GM23338 (cell line): ENCODE results near the gene GALR2. TPM values are rescaled to one million over a fixed set of nuclear protein-coding genes. Genes with fewer than 3 reads are reported as not detected.
A peak's percentile ranks its signal among the peaks of the same experiment; 100 is the strongest.

ENCODE experiments used
- ATAC-seq: fragments of 200-7000 bp; cut with Tn5 transposase; 3 replicates; pipeline ENCODE4 v1.9.1; 2020
- DNase-seq: peaks from one replicate; pipeline ENCODE4 v3.0.0-alpha.2; 2015; ENCODE audit warnings: low spot score
- H2AFZ ChIP-seq: fragments of 200-600 bp; sonication (generic); 2 replicates; pipeline ENCODE4 v1.8.0; 2016; ENCODE audit warnings: antibody characterized with exemption, mild to moderate bottlenecking, moderate library complexity
- H3F3A ChIP-seq: fragments of 200-600 bp; sonication (generic); replicated peaks from 2 replicates; pipeline ENCODE4 v1.8.0; 2017; ENCODE audit warnings: antibody characterized with exemption, mixed run types, low read depth
- H3K27ac ChIP-seq: fragments of 200-600 bp; sonication (generic); 2 replicates; pipeline ENCODE4 v1.6.1; 2016; ENCODE audit warnings: low read depth
- H3K27me3 ChIP-seq: fragments of 200-600 bp; sonication (generic); 2 replicates; pipeline ENCODE4 v1.8.0; 2016; ENCODE audit warnings: mild to moderate bottlenecking, mixed run types, moderate library complexity; ENCODE audit not compliant: insufficient read depth
- H3K36me3 ChIP-seq: fragments of 200-600 bp; sonication (generic); 2 replicates; pipeline ENCODE4 v1.8.0; 2016; ENCODE audit warnings: mild to moderate bottlenecking; ENCODE audit not compliant: insufficient read depth
- H3K4me1 ChIP-seq: fragments of 200-600 bp; sonication (generic); 2 replicates; pipeline ENCODE4 v1.8.0; 2016; ENCODE audit warnings: mild to moderate bottlenecking, moderate library complexity; ENCODE audit not compliant: insufficient read depth
- H3K4me2 ChIP-seq: fragments of 200-600 bp; sonication (generic); 2 replicates; pipeline ENCODE4 v1.7.1; 2017; ENCODE audit warnings: mixed run types
- H3K4me3 ChIP-seq: fragments of 200-600 bp; sonication (generic); 2 replicates; pipeline ENCODE4 v1.6.1; 2016; ENCODE audit warnings: mixed run types
- H3K79me2 ChIP-seq: fragments of 200-600 bp; sonication (generic); replicated peaks from 2 replicates; pipeline ENCODE4 v1.8.0; 2017; ENCODE audit warnings: mild to moderate bottlenecking; ENCODE audit not compliant: insufficient read depth
- H3K9me2 ChIP-seq: fragments of 200-600 bp; sonication (generic); 2 replicates; pipeline ENCODE4 v1.8.0; 2017; ENCODE audit not compliant: insufficient read depth
- H4K20me1 ChIP-seq: fragments of 200-600 bp; sonication (generic); replicated peaks from 2 replicates; pipeline ENCODE4 v1.8.0; 2017; ENCODE audit warnings: mild to moderate bottlenecking; ENCODE audit not compliant: insufficient read depth
- H3K27ac Mint-ChIP-seq: 2 replicates; pipeline ENCODE4 v1.8.0; 2020; ENCODE audit warnings: inconsistent platforms, mild to moderate bottlenecking, moderate library complexity, mixed read lengths
- H3K27me3 Mint-ChIP-seq: 3 replicates; pipeline ENCODE4 v1.8.0; 2022; ENCODE audit warnings: low read depth, mild to moderate bottlenecking, moderate library complexity, mixed read lengths, inconsistent platforms; ENCODE audit not compliant: insufficient read depth, poor library complexity
- H3K36me3 Mint-ChIP-seq: 3 replicates; pipeline ENCODE4 v1.8.0; 2021; ENCODE audit warnings: low read depth, mild to moderate bottlenecking, inconsistent platforms, moderate library complexity, mixed read lengths
- H3K4me1 Mint-ChIP-seq: 3 replicates; pipeline ENCODE4 v1.8.0; 2020; ENCODE audit warnings: mild to moderate bottlenecking, inconsistent platforms, mixed read lengths
- H3K4me3 Mint-ChIP-seq: 3 replicates; pipeline ENCODE4 v1.8.0; 2021; ENCODE audit warnings: moderate library complexity, mild to moderate bottlenecking, inconsistent platforms, mixed read lengths
- H3K9me3 Mint-ChIP-seq: 3 replicates; pipeline ENCODE4 v1.8.0; 2020; ENCODE audit warnings: moderate library complexity, mild to moderate bottlenecking, inconsistent platforms, mixed read lengths
- CREB1 ChIP-seq: fragments of 250-450 bp; sonication (Bioruptor Pico); IDR thresholded peaks from 2 replicates; pipeline ENCODE4 v1.5.0; 2020; ENCODE audit warnings: low read depth, mild to moderate bottlenecking, moderate library complexity
- EZH2 ChIP-seq: fragments of 200-600 bp; sonication (generic); IDR thresholded peaks from one replicate; pipeline ENCODE4 v1.8.0; 2017; ENCODE audit warnings: antibody characterized with exemption, mild to moderate bottlenecking, low read depth; ENCODE audit not compliant: unreplicated experiment
- EZH2phosphoT487 ChIP-seq: fragments of 200-600 bp; sonication (generic); IDR thresholded peaks from one replicate; pipeline ENCODE4 v1.8.1; 2018; ENCODE audit warnings: antibody characterized with exemption; ENCODE audit not compliant: unreplicated experiment
- JUNB ChIP-seq: IDR thresholded peaks from one replicate; pipeline ENCODE4 v1.6.1; 2016; ENCODE audit warnings: antibody characterized with exemption; ENCODE audit not compliant: unreplicated experiment
- NANOG ChIP-seq: IDR thresholded peaks from 2 replicates; pipeline ENCODE4 v1.6.1; 2016; ENCODE audit warnings: antibody characterized with exemption, borderline replicate concordance
- POLR2AphosphoS5 ChIP-seq: IDR thresholded peaks from 2 replicates; pipeline ENCODE4 v1.6.1; 2016; ENCODE audit warnings: antibody characterized with exemption, low read depth
- STAT1 ChIP-seq: IDR thresholded peaks from one replicate; pipeline ENCODE4 v1.6.1; 2016; ENCODE audit warnings: antibody characterized with exemption; ENCODE audit not compliant: unreplicated experiment
- ZNF331 ChIP-seq: fragments of 250-450 bp; sonication (Bioruptor Pico); IDR thresholded peaks from 2 replicates; pipeline ENCODE4 v1.5.0; 2020; ENCODE audit warnings: low read depth, mild to moderate bottlenecking, moderate library complexity
- polyA plus RNA-seq: library from polyadenylated mRNA; unstranded; fragments of >200 nt; fragmentation: Nextera tagmentation; extraction: Ambion mirVana; gene quantifications from 2 replicates; pipeline ENCODE4 v1.2.1, GENCODE V29; 2016
- total RNA-seq: library from RNA; depleted of rRNA; stranded (reverse); fragments of >200 nt; shearing (Covaris generic); gene quantifications from 2 replicates; pipeline ENCODE4 v1.2.3, GENCODE V29; 2014
- TF ChIP-seq, protein P1 (sequence below): IDR thresholded peaks from one replicate; pipeline ENCODE4 v1.6.1; 2018; ENCODE audit warnings: antibody characterized with exemption; ENCODE audit not compliant: unreplicated experiment
- TF ChIP-seq, protein P2 (sequence below), 2 experiments: fragments of 200-600 bp in 1 of 2; sonication (generic) in 1 of 2; conservative IDR thresholded peaks; 2 replicates each; pipeline versions ENCODE4 v1.5.1 to v1.6.1; 2016 to 2017; ENCODE audit warnings: antibody characterized with exemption in 2 of 2, low read depth in 2 of 2, mild to moderate bottlenecking in 2 of 2, moderate library complexity in 1 of 2
- TF ChIP-seq, protein P3 (sequence below): IDR thresholded peaks from 2 replicates; pipeline ENCODE4 v1.6.1; 2016; ENCODE audit warnings: antibody characterized with exemption

The GALR2 gene
- total and polyA plus RNA-seq, 2 experiments from 2014 or later: 0.50 to 2.2 TPM

DNA sequence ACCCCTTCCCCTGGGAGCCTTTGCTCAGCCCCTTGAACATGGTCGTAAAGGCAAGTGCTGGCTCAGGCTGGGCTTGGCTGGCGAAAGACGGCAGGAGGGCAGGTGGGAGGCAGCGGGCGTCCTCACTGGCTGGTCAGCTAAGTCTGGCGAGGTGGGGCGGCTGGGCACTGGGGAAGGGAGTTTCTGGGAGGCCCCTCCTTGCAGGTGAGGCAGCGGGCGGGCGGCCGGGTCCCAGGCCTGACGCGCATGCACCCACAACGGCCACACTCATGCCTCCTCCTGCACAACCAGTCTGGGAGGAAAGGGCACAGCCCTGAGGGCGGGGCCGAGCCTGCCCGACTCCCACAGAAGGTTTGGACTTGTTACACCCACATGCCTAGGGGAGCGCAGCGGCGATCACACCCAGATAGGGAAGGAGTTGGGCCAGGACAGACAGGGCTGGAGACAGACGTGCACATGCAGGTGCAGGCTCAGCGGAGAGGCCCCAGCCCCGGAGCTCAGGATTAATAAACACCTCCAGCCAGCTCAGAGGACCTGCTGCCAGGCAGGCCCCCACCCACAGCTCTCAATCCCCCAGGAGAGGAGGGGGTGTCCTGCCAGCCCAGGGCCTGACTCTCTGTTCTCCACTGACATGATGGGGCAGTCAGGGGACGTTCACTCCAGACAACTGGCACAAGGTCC is 47.3 kb upstream of the GALR2 start, which contains the start of gene EVPL (continued):
- TF ChIP-seq, protein P1, sequence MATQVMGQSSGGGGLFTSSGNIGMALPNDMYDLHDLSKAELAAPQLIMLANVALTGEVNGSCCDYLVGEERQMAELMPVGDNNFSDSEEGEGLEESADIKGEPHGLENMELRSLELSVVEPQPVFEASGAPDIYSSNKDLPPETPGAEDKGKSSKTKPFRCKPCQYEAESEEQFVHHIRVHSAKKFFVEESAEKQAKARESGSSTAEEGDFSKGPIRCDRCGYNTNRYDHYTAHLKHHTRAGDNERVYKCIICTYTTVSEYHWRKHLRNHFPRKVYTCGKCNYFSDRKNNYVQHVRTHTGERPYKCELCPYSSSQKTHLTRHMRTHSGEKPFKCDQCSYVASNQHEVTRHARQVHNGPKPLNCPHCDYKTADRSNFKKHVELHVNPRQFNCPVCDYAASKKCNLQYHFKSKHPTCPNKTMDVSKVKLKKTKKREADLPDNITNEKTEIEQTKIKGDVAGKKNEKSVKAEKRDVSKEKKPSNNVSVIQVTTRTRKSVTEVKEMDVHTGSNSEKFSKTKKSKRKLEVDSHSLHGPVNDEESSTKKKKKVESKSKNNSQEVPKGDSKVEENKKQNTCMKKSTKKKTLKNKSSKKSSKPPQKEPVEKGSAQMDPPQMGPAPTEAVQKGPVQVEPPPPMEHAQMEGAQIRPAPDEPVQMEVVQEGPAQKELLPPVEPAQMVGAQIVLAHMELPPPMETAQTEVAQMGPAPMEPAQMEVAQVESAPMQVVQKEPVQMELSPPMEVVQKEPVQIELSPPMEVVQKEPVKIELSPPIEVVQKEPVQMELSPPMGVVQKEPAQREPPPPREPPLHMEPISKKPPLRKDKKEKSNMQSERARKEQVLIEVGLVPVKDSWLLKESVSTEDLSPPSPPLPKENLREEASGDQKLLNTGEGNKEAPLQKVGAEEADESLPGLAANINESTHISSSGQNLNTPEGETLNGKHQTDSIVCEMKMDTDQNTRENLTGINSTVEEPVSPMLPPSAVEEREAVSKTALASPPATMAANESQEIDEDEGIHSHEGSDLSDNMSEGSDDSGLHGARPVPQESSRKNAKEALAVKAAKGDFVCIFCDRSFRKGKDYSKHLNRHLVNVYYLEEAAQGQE: no peak
- TF ChIP-seq, protein P2, sequence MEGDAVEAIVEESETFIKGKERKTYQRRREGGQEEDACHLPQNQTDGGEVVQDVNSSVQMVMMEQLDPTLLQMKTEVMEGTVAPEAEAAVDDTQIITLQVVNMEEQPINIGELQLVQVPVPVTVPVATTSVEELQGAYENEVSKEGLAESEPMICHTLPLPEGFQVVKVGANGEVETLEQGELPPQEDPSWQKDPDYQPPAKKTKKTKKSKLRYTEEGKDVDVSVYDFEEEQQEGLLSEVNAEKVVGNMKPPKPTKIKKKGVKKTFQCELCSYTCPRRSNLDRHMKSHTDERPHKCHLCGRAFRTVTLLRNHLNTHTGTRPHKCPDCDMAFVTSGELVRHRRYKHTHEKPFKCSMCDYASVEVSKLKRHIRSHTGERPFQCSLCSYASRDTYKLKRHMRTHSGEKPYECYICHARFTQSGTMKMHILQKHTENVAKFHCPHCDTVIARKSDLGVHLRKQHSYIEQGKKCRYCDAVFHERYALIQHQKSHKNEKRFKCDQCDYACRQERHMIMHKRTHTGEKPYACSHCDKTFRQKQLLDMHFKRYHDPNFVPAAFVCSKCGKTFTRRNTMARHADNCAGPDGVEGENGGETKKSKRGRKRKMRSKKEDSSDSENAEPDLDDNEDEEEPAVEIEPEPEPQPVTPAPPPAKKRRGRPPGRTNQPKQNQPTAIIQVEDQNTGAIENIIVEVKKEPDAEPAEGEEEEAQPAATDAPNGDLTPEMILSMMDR (conservative IDR thresholded peaks at IDR 0.05; ENCODE audit: low read depth in 2 of 2): no peak
- TF ChIP-seq CREB1 (CRISPR knock-in tag) (no peak), JUNB (no peak), EZH2 (no peak), ZNF331 (CRISPR knock-in tag) (no peak), POLR2AphosphoS5 (no peak), EZH2phosphoT487 (no peak), NANOG (no peak)

DNA sequence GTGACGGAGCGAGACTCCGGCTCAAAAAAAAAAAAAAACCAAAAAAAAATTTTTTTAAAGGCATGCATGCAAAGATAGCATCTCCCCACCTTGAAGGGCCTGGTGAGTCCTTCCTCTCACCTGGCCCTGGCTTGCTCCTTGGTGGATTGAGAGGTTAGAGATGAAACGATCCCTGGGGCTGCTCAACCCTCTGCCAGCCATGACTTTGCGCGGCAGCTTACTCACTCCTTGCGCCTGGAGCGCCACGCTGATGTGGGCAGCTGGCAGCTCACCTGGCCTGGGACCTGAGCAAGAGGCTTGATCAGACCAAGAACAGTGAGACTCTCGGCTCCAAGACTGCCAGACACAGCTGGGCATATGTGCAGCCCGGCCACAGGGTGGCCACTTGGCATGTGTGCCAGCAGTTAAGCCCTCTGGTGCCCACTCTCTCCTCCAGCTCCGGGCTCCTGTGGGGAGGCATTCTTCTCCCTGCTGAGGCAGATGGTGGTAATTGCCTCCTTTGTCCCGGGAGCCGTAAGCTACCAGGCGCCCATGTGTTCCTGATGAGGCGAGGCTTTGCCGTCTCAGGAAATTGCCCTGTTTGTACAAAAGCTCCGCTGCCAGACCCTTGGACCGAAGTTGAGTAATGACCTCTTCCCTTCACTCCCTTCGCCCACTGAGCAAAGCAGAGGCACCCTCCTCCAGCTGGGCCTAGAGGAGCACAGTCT is 42.4 kb upstream of the GALR2 start:
- H3K4me3 ChIP-seq: no peak overlapping the region
- Mint-ChIP-seq H3K27me3 (peaks cover 14% of the 10 kb centered on the region), H3K4me1 (peaks cover 25% of the 10 kb centered on the region), H3K9me3 (no peaks in the 10 kb centered on the region), H3K4me3 (no peak overlapping the region), H3K36me3 (no peaks in the 10 kb centered on the region), H3K27ac (no peak overlapping the region)
- H2AFZ ChIP-seq: peak overlapping the region; percentile 72
- no peaks in the 10 kb centered on the region for H3K27me3 ChIP-seq
- H3K9me2 ChIP-seq: no peaks in the 10 kb centered on the region
- H3K27ac ChIP-seq: no peak overlapping the region
- ATAC-seq (no peak), DNase-seq (no peak)
- no peaks in the 10 kb centered on the region for H3K36me3 ChIP-seq
- peaks cover 12% of the 10 kb centered on the region for H3F3A ChIP-seq
- H3K79me2 ChIP-seq: no peaks in the 10 kb centered on the region
- H3K4me2 ChIP-seq: no peak overlapping the region
- no peaks in the 10 kb centered on the region for H4K20me1 ChIP-seq
- peaks cover 22% of the 10 kb centered on the region for H3K4me1 ChIP-seq
- TF ChIP-seq NANOG: no peak
- no peak for TF ChIP-seq EZH2phosphoT487
- TF ChIP-seq, protein P2 (conservative IDR thresholded peaks at IDR 0.05; ENCODE audit: low read depth in 2 of 2): no peak
- TF ChIP-seq, protein P3, sequence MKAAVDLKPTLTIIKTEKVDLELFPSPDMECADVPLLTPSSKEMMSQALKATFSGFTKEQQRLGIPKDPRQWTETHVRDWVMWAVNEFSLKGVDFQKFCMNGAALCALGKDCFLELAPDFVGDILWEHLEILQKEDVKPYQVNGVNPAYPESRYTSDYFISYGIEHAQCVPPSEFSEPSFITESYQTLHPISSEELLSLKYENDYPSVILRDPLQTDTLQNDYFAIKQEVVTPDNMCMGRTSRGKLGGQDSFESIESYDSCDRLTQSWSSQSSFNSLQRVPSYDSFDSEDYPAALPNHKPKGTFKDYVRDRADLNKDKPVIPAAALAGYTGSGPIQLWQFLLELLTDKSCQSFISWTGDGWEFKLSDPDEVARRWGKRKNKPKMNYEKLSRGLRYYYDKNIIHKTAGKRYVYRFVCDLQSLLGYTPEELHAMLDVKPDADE: no peak
- TF ChIP-seq EZH2: no peak
- TF ChIP-seq STAT1: no peak
- no peak for TF ChIP-seq CREB1 (CRISPR knock-in tag)
- TF ChIP-seq POLR2AphosphoS5: no peak
- TF ChIP-seq, protein P1: no peak
- TF ChIP-seq JUNB: no peak
